ENCODE measurements around the gene MAP3K4. TPM values are rescaled to one million over a fixed set of nuclear protein-coding genes. Genes with fewer than 3 reads are reported as not detected.

The MAP3K4 gene
- total RNA-seq, 1 experiment from 2014 or later, result 54.3 TPM

DNA sequence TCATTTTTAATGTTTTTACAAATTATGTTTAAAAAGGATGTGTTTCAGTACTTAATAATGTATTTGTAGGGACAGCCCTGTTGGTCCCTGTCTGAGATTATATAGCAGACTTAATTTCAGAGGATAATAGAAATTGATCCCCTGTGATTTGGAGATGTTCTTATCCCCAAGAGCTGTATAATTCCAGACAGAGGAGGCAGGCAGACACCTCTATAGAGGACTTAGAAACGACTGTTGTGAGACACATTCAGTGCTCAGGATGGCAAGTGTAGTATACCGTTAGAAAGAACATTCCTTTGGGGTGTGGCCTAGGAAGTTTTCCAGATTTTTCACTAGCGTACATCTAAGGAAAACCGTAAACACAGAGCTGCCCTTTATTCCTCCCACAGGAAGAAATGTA lies 117.8 kb downstream of the MAP3K4 start:
- Histone ChIP-seq H3K4me2 (ENCODE audit: insufficient read depth, insufficient read length, low read length) (no peak overlapping the region), H4K20me1 (ENCODE audit: control insufficient read depth, insufficient read depth, insufficient read length) (no peaks in the 10 kb centered on the region), H3K18ac (ENCODE audit: insufficient read length, low read depth, low read length) (no peak overlapping the region), H4K91ac (ENCODE audit: insufficient read length, low read depth, low read length) (no peak overlapping the region), H2BK15ac (ENCODE audit: low read depth, low read length) (no peak overlapping the region), H3K27ac (ENCODE audit: insufficient read length, low read depth, low read length) (no peak overlapping the region), H3K14ac (ENCODE audit: insufficient read depth, low read length) (no peak overlapping the region), H3K23me2 (ENCODE audit: insufficient read length, low read depth, low read length, poor library complexity, severe bottlenecking) (no peaks in the 10 kb centered on the region), H3K9ac (ENCODE audit: extremely low read depth, insufficient read length, low read length) (no peak overlapping the region), H2AFZ (ENCODE audit: low read length) (no peak overlapping the region), H2BK120ac (ENCODE audit: low read depth, low read length, poor library complexity, severe bottlenecking) (no peak overlapping the region), H3K56ac (ENCODE audit: insufficient read length, low read depth, low read length) (no peak overlapping the region), H3T11ph (ENCODE audit: low read length) (no peak overlapping the region), H3K9me3 (ENCODE audit: control insufficient read depth, low read depth, low read length) (no peaks in the 10 kb centered on the region), H3K4ac (ENCODE audit: low read depth, low read length) (no peak overlapping the region), H3K4me1 (ENCODE audit: insufficient read depth, low read length) (no peaks in the 10 kb centered on the region), H3K27me3 (ENCODE audit: insufficient read depth, low read length) (no peaks in the 10 kb centered on the region), H3K79me1 (ENCODE audit: insufficient read depth, low read depth, low read length, poor library complexity, severe bottlenecking) (no peaks in the 10 kb centered on the region), H4K8ac (replicated peaks; ENCODE audit: insufficient read length, low read depth, low read length) (no peak overlapping the region), H2AK5ac (ENCODE audit: insufficient read length, low read length) (no peak overlapping the region), H3K23ac (ENCODE audit: insufficient read length, low read depth, low read length) (no peak overlapping the region), H2BK5ac (ENCODE audit: insufficient read length, low read length) (no peak overlapping the region), H3K79me2 (ENCODE audit: insufficient read depth, low read length) (no peaks in the 10 kb centered on the region), H2BK20ac (ENCODE audit: low read depth, low read length, poor library complexity, severe bottlenecking) (no peak overlapping the region), H2BK12ac (ENCODE audit: insufficient read length, low read depth, low read length) (no peak overlapping the region), H4K5ac (ENCODE audit: insufficient read length, low read depth, low read length) (no peak overlapping the region)
- no peak overlapping the region for H3K27ac Mint-ChIP-seq
- DNase-seq, result no peak
- no peak overlapping the region for H3K4me3 Mint-ChIP-seq
- H3K9me3 Mint-ChIP-seq, result no peaks in the 10 kb centered on the region
- no peaks in the 10 kb centered on the region for H3K4me1 Mint-ChIP-seq
- H3K27me3 Mint-ChIP-seq (ENCODE audit: low read depth), result no peaks in the 10 kb centered on the region
- H3K36me3 Mint-ChIP-seq (ENCODE audit: insufficient read depth in 1 of 3, low read depth in 3 of 3), result peaks cover 40 to 89% (median 75%) of the 10 kb centered on the region in 3 experiments; a peak in 6 of 7 replicates
- TF ChIP-seq, protein P1, sequence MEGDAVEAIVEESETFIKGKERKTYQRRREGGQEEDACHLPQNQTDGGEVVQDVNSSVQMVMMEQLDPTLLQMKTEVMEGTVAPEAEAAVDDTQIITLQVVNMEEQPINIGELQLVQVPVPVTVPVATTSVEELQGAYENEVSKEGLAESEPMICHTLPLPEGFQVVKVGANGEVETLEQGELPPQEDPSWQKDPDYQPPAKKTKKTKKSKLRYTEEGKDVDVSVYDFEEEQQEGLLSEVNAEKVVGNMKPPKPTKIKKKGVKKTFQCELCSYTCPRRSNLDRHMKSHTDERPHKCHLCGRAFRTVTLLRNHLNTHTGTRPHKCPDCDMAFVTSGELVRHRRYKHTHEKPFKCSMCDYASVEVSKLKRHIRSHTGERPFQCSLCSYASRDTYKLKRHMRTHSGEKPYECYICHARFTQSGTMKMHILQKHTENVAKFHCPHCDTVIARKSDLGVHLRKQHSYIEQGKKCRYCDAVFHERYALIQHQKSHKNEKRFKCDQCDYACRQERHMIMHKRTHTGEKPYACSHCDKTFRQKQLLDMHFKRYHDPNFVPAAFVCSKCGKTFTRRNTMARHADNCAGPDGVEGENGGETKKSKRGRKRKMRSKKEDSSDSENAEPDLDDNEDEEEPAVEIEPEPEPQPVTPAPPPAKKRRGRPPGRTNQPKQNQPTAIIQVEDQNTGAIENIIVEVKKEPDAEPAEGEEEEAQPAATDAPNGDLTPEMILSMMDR (conservative IDR thresholded peaks at IDR 0.05), result no peak
- no CpG with 5 or more reads among the region's 4 CpGs for WGBS (ENCODE audit: extremely low coverage, insufficient read length, low lambda C conversion rate)
